ENCODE measurements around the gene KLF2.

DNA sequence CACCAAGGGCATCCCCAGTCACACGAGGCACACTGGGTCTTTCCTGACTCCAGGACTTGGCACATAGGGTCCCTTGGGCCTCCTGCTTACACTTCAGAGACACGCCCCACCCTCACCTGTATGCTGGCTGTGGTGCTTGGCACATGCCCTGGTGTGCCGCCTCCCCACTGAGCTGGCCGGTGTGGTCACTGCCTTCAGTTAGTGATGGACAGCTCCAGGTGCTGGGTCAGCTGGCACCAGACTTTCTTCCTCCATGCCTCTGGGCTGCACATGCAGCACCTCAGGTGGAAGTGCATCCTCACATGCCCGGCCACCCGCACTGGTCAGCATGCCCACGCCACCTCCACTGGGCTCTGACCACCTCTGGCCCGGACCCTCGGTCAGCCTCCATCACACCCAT lies 52.9 kb downstream of the KLF2 start:
- no peak for TF ChIP-seq SMC3 (IDR thresholded peaks at IDR 0.05; ENCODE audit: borderline replicate concordance, low read length)
- no peak; the same call in 1 of the 2 replicates for TF ChIP-seq POLR2A (IDR thresholded peaks at IDR 0.05; ENCODE audit: low read depth, low read length)
- no peak for TF ChIP-seq ZZZ3 (IDR thresholded peaks at IDR 0.05; ENCODE audit: control insufficient read depth, insufficient read length, low read depth)
- TF ChIP-seq, protein P1, sequence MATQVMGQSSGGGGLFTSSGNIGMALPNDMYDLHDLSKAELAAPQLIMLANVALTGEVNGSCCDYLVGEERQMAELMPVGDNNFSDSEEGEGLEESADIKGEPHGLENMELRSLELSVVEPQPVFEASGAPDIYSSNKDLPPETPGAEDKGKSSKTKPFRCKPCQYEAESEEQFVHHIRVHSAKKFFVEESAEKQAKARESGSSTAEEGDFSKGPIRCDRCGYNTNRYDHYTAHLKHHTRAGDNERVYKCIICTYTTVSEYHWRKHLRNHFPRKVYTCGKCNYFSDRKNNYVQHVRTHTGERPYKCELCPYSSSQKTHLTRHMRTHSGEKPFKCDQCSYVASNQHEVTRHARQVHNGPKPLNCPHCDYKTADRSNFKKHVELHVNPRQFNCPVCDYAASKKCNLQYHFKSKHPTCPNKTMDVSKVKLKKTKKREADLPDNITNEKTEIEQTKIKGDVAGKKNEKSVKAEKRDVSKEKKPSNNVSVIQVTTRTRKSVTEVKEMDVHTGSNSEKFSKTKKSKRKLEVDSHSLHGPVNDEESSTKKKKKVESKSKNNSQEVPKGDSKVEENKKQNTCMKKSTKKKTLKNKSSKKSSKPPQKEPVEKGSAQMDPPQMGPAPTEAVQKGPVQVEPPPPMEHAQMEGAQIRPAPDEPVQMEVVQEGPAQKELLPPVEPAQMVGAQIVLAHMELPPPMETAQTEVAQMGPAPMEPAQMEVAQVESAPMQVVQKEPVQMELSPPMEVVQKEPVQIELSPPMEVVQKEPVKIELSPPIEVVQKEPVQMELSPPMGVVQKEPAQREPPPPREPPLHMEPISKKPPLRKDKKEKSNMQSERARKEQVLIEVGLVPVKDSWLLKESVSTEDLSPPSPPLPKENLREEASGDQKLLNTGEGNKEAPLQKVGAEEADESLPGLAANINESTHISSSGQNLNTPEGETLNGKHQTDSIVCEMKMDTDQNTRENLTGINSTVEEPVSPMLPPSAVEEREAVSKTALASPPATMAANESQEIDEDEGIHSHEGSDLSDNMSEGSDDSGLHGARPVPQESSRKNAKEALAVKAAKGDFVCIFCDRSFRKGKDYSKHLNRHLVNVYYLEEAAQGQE (IDR thresholded peaks at IDR 0.05; ENCODE audit: low read depth, low read length), result no peak
